Breast epithelium (tissue), 4 donors: Measurements from ENCODE around the gene MINAR2. TPM values are rescaled to one million over a fixed set of nuclear protein-coding genes. Genes with fewer than 3 reads are reported as not detected.

Source experiments
- DNase-seq, 2 donors: peaks; one replicate each; pipeline ENCODE4 v3.0.0-alpha.2; 2019; ENCODE audit warnings: low spot score in 2 of 2
- H3K27ac ChIP-seq, 2 donors: fragments of 200-600 bp; sonication (generic) in 1 of 2; one replicate each; pipeline ENCODE4 v1.5.1; 2016 to 2019; ENCODE audit warnings: mild to moderate bottlenecking in 1 of 2
- H3K27me3 ChIP-seq, 2 donors: fragments of 200-600 bp; sonication (generic) in 1 of 2; one replicate each; pipeline versions ENCODE4 v1.5.1 to v1.6.0; 2017 to 2019; ENCODE audit warnings: control low read depth in 1 of 2, mild to moderate bottlenecking in 1 of 2
- H3K36me3 ChIP-seq: fragments of 200-600 bp; one replicate; pipeline ENCODE4 v1.5.1; 2019
- H3K4me1 ChIP-seq, 2 donors: fragments of 200-600 bp; sonication (generic); one replicate each; pipeline ENCODE4 v1.5.1; 2016 to 2019; ENCODE audit warnings: control low read depth in 1 of 2
- H3K4me3 ChIP-seq, 3 donors: fragments of 200-600 bp; sonication (generic); 1 replicate in 2 of 3; 2 replicates in 1 of 3; pipeline ENCODE4 v1.5.1; 2016 to 2019; ENCODE audit warnings: mild to moderate bottlenecking in 3 of 3, moderate library complexity in 2 of 3
- H3K9me3 ChIP-seq, 2 donors: fragments of 200-600 bp; sonication (generic) in 1 of 2; one replicate each; pipeline ENCODE4 v1.5.1; 2016 to 2019; ENCODE audit warnings: control low read depth in 1 of 2
- CTCF ChIP-seq, 3 donors: fragments of 450-650 bp; IDR thresholded peaks; one replicate each; pipeline ENCODE4 v1.5.1; 2016 to 2017; ENCODE audit warnings: antibody characterized with exemption in 3 of 3, mild to moderate bottlenecking in 3 of 3, moderate library complexity in 3 of 3
- POLR2A ChIP-seq: fragments of 450-650 bp; IDR thresholded peaks from one replicate; pipeline ENCODE4 v1.6.1; 2016; ENCODE audit warnings: antibody characterized with exemption, mild to moderate bottlenecking, moderate library complexity
- POLR2AphosphoS5 ChIP-seq, 3 donors: sonication (generic); formaldehyde crosslinking; IDR thresholded peaks; one replicate each; pipeline ENCODE4 v1.6.1; 2017; ENCODE audit warnings: antibody characterized with exemption in 3 of 3
- intact Hi-C: fragments of 100-400 bp; cut with DNase I; formaldehyde crosslinking; loops from one replicate; pipeline ENCODE4 v1.15.1; 2023; ENCODE audit warnings: low total_unique reads
- total RNA-seq, 3 donors: library from RNA; depleted of rRNA; stranded (reverse); fragments of >200 nt; gene quantifications; one replicate each; pipeline ENCODE4 v1.1.0, GENCODE V29; 2016

The MINAR2 gene
- total RNA-seq, 3 donors from 2014 or later, result not detected

- Histone ChIP-seq H3K4me1 (no peaks in the 10 kb centered on the region), H3K9me3 (no peaks in the 10 kb centered on the region), H3K27ac (no peak overlapping the region), H3K36me3 (no peaks in the 10 kb centered on the region), H3K27me3 (no peaks in the 10 kb centered on the region), H3K4me3 (no peak overlapping the region)
- TF ChIP-seq POLR2A, result no peak
- TF ChIP-seq CTCF (IDR thresholded peaks at IDR 0.05), result no peak
- no peak for TF ChIP-seq POLR2AphosphoS5 (IDR thresholded peaks at IDR 0.05)
- no peak for DNase-seq
- intact Hi-C loops, result no loop called here
These were observed 25.5 kb downstream of the MINAR2 start for GRCh38 chr5:129773376-129773775.

GRCh38 chr5:129781594-129781993 is 33.7 kb downstream of the MINAR2 start:
- H3K36me3 ChIP-seq, result no peaks in the 10 kb centered on the region
- no peak for TF ChIP-seq CTCF (IDR thresholded peaks at IDR 0.05)
- TF ChIP-seq POLR2A, result no peak
- no peak for TF ChIP-seq POLR2AphosphoS5 (IDR thresholded peaks at IDR 0.05)
- intact Hi-C loops, result no loop called here

GRCh38 chr5:129803403-129803802 is 55.5 kb downstream of the MINAR2 start:
- H3K9me3 ChIP-seq, result peaks cover 13 to 18% of the 10 kb centered on the region in 2 donors
- TF ChIP-seq CTCF (IDR thresholded peaks at IDR 0.05), result no peak
- no peak for TF ChIP-seq POLR2A
- no peak for TF ChIP-seq POLR2AphosphoS5 (IDR thresholded peaks at IDR 0.05)

More at GRCh38 chr5:129781594-129781993, 33.7 kb downstream of the MINAR2 start:
- Histone ChIP-seq H3K9me3 (peaks cover 0 to 5% of the 10 kb centered on the region in 2 donors), H3K27ac (no peak overlapping the region), H3K4me3 (no peak overlapping the region), H3K27me3 (no peaks in the 10 kb centered on the region), H3K4me1 (no peaks in the 10 kb centered on the region)
- no peak for DNase-seq

GRCh38 chr5:129804705-129805104 is 56.8 kb downstream of the MINAR2 start:
- DNase-seq, result no peak
- TF ChIP-seq POLR2A (no peak), POLR2AphosphoS5 (IDR thresholded peaks at IDR 0.05) (no peak), CTCF (IDR thresholded peaks at IDR 0.05) (no peak)
- Histone ChIP-seq H3K4me1 (no peaks in the 10 kb centered on the region), H3K4me3 (no peak overlapping the region), H3K36me3 (no peaks in the 10 kb centered on the region), H3K27me3 (no peaks in the 10 kb centered on the region), H3K9me3 (peaks cover 3 to 5% of the 10 kb centered on the region in 2 donors), H3K27ac (no peak overlapping the region)
- intact Hi-C loops, result no loop called here

More at GRCh38 chr5:129803403-129803802, 55.5 kb downstream of the MINAR2 start:
- DNase-seq, result no peak
- Histone ChIP-seq H3K27ac (no peak overlapping the region), H3K27me3 (no peaks in the 10 kb centered on the region), H3K36me3 (no peaks in the 10 kb centered on the region), H3K4me1 (no peaks in the 10 kb centered on the region), H3K4me3 (no peak overlapping the region)
- intact Hi-C loops, result no loop called here

GRCh38 chr5:129807162-129807814 is 59.4 kb downstream of the MINAR2 start:
- no peaks in the 10 kb centered on the region for H3K27me3 ChIP-seq
- DNase-seq, result no peak
- H3K4me3 ChIP-seq, result no peak overlapping the region
- no peaks in the 10 kb centered on the region for H3K36me3 ChIP-seq
- no peak overlapping the region for H3K27ac ChIP-seq
- TF ChIP-seq POLR2A (no peak), CTCF (IDR thresholded peaks at IDR 0.05) (no peak)
- H3K9me3 ChIP-seq, result no peaks in the 10 kb centered on the region
- intact Hi-C loops, result no loop called here
- no peaks in the 10 kb centered on the region for H3K4me1 ChIP-seq

Other genes starting within 250 kb of the MINAR2 start
- gene CHSY3, start 156.4 kb downstream of the MINAR2 start, total RNA-seq, result 1 to 10 TPM; 2.5 to 4.9 (median 3.7) TPM